AG09319 (cell line): ENCODE measurements around the gene FMN1.
"Not testable (repeated sequence)": the region's sequence is repeated elsewhere in the genome, so short reads cannot be mapped to it uniquely, and the experiment has no call there.

Experiments used
- DNase-seq: peaks from one replicate; pipeline ENCODE4 v3.0.0-alpha.2; 2010; ENCODE audit warnings: low read depth; ENCODE audit errors: extremely low read depth
- TF ChIP-seq, protein P1 (sequence below): IDR thresholded peaks from 2 replicates; pipeline ENCODE4 v1.5.1; 2011; ENCODE audit warnings: low read depth, mild to moderate bottlenecking, inconsistent platforms, low read length, moderate library complexity

The FMN1 gene

DNA sequence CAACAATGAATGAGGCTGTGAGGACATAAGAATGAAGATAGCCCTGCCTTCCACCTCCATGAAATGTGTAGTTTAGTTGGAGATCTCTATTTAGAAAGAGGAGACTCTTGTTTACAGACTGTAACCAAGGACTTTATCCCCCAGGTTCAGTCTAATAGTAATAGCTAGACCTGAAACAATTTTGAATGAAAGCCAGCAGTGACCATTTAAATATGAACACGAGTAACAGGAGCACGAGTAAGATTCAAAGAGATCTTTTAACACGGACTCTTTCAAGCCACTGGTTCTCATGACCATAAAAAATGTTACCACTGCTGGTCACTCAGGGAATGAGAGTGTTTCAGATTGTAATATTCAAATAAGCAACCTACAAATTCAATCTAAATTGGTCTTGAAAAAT, 123.1 kb downstream of the FMN1 start:
- no peak for DNase-seq
- TF ChIP-seq, protein P1, sequence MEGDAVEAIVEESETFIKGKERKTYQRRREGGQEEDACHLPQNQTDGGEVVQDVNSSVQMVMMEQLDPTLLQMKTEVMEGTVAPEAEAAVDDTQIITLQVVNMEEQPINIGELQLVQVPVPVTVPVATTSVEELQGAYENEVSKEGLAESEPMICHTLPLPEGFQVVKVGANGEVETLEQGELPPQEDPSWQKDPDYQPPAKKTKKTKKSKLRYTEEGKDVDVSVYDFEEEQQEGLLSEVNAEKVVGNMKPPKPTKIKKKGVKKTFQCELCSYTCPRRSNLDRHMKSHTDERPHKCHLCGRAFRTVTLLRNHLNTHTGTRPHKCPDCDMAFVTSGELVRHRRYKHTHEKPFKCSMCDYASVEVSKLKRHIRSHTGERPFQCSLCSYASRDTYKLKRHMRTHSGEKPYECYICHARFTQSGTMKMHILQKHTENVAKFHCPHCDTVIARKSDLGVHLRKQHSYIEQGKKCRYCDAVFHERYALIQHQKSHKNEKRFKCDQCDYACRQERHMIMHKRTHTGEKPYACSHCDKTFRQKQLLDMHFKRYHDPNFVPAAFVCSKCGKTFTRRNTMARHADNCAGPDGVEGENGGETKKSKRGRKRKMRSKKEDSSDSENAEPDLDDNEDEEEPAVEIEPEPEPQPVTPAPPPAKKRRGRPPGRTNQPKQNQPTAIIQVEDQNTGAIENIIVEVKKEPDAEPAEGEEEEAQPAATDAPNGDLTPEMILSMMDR: no peak

DNA sequence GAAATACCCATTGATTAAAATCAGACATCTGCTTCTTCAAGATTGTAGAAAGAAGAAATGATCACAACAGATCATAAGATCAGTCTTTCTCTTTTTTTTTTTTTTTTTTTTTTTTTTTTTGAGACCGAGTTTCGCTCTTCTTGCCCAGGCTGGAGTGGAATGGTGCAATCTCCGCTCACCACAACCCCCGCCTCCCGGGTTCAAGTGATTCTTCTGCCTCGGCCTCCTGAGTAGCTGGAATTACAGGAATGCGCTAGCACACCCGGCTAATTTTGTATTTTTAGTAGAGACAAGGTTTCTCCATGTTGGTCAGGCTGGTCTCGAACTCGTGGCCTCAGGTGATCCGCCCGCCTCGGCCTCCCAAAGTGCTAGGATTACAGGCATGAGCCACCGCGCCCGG, 124.6 kb downstream of the FMN1 start:
- DNase-seq: not testable (repeated sequence)

DNA sequence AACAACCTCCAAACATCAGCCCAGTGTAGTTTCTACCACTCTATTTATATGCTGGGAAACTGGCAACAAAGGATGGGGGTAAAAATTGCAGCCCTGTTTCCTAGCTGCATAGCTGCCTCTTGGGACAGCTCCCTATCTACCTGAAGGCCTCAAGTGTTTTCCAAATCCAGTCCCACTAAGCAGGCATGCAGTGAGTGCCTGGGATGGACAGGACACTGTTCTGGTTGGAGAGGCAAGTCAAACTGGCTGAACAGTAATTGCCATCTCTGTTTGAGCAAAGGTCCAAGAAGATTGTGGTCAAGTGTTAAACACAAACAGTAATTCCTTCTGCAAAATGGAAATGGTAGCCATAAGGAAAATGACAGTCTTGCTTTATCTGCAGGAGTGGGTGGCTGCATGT, 125.4 kb downstream of the FMN1 start:
- DNase-seq: no peak
- TF ChIP-seq, protein P1: no peak

DNA sequence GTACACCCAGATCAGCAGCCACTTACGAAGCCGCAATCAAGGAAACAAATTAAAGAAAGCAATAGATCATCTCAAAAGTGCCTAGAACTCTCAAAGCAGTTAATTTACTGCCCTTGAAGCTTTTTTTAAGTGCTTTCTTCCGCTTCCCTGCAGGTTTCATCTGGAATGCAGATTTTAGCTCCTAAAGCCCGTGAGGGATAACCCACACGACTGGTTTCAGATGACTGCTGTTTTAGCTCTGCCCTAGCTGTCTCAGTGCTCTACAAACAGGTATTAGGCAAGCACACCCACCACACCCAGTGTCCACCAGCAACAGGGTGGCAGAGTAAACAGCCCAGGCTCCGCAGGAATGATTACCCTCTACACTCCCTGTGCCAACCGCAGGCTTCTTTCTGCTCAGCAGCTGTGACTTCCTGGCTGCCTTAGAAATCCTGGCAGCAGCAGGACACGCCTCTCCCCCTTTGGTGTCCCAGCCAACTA, 126.0 kb downstream of the FMN1 start:
- no peak for DNase-seq
- TF ChIP-seq, protein P1: no peak

DNA sequence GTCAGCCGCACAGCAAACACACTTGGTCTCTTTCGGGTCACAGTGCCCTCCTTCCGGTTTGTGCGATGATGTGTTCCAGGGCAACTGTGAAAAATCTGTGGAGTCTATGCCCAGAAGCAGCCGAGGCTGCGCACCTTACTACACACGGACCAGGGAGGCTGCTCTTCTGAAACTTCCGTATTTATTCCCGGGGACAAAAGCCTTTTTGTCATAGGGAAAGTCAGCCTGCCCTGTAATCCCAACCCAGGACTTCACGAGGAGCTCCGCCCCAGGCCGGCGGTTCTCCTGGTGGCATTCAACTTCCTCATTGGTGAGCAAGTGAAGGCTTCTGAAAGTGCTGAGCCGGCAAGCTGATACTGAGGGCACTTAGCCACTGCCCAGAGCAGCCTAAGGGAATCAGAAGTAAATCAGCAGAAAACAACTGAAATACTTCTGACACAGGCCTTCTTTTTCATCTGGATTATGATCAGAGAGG, 126.5 kb downstream of the FMN1 start:
- TF ChIP-seq, protein P1: no peak
- DNase-seq: no peak

DNA sequence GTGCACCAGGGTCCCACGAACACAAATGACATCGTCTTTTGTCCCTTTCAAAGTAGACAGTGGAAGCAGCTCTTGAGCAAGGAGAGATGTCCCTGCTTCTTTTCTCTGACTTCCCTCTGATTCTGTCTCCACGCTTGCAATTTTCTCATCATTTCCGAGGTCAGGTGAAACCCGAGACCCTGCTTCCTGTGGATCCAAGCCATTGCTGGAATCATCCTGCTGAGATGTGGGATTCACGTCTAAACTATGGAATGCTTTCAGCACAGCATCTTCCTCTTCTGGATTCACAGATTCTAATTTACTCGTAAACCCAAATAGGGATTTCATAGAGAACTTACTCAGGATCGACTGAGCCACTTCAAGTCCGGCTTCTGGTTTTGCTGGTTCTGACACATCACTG, 127.1 kb downstream of the FMN1 start:
- TF ChIP-seq, protein P1: no peak
- no peak for DNase-seq

DNA sequence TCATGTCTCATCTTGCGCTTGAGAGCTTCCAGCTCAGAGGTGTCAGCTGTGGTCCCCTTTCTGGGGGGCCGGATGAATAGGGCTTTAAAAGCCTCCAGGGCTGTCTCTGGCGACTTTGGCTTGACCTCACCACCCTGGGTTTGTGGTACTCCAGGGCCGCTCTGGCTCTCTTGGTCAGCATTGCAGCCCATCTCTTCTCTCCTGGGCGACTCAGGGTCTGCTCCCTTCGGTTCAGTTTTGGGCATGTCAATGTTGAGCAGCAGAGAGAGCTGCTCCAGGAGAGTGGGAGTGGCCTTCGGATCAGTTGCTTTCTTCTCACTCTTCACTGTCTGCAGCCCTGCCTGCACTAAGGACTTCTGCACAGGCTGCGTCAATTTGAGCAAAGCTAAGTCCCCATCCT, 127.9 kb downstream of the FMN1 start:
- DNase-seq: no peak
- TF ChIP-seq, protein P1: no peak

DNA sequence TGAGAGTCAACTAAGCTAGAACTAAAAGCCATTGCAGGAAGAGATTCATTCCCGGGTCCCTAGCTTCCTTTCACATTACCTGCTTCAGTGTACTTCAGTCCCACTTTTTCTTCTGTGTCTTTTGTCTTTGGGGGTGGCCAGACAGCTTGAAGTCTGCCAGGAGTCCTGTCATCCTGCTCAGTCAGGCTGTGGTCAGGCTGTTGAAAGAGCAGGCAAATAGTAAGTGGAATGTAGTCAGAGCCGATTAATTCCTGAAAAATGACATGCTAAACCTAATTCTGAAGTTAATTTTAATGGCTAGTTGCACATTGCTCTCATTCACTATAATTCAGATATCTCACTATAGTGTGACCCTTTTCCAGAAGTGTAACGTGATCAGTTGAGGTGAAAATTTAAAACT, 129.6 kb downstream of the FMN1 start:
- TF ChIP-seq, protein P1: no peak
- no peak for DNase-seq
